IMR-90 (cell line): Measurements from ENCODE around the gene SVOPL. TPM values are rescaled to one million over a fixed set of nuclear protein-coding genes. Genes with fewer than 3 reads are reported as not detected.

ENCODE experiments used
- ATAC-seq: fragments of 200-7000 bp; cut with Tn5 transposase; 2 replicates; pipeline ENCODE4 v1.9.1; 2020; ENCODE audit warnings: low read depth, mild to moderate bottlenecking, moderate library complexity
- BruUV-seq: library from RNA; stranded (reverse); fragments of 400-500 nt; replicated peaks from 2 replicates; lab custom pipeline; 2021; lab: Mats Ljungman, UMichigan
- CTCF ChIA-PET: fragments of 300-600 bp; formaldehyde crosslinking; extraction: SDS; loops from one replicate; lab custom pipeline; 2021; ENCODE audit warnings: antibody characterized with exemption; lab: Yijun Ruan, JAX
- POLR2A ChIA-PET: fragments of 300-600 bp; sonication (Branson Sonifier 250); formaldehyde crosslinking; loops from one replicate; lab custom pipeline; 2022; ENCODE audit warnings: antibody characterized with exemption; ENCODE audit not compliant: unreplicated experiment; lab: Charles Lee
- DNase-seq: peaks from one replicate; pipeline ENCODE4 v3.0.0; 2013
- H2AFZ ChIP-seq: replicated peaks from 2 replicates; pipeline ENCODE3; 2013; ENCODE audit warnings: low read length, mild to moderate bottlenecking; ENCODE audit not compliant: poor library complexity
- H2AK5ac ChIP-seq: 2 replicates; pipeline ENCODE4 v1.6.1; 2013; ENCODE audit warnings: low read depth, low read length, inconsistent platforms
- H2AK9ac ChIP-seq: replicated peaks from 2 replicates; pipeline ENCODE3; 2013; ENCODE audit warnings: mild to moderate bottlenecking, low read depth, low read length, moderate library complexity; ENCODE audit not compliant: poor library complexity
- H2BK120ac ChIP-seq: 2 replicates; pipeline ENCODE4 v1.6.1; 2013; ENCODE audit warnings: low read depth, low read length, inconsistent platforms
- H2BK15ac ChIP-seq: 3 replicates; pipeline ENCODE4 v1.6.1; 2013; ENCODE audit warnings: low read depth, low read length, inconsistent platforms
- H2BK20ac ChIP-seq: 2 replicates; pipeline ENCODE4 v1.6.1; 2013; ENCODE audit warnings: low read depth, mild to moderate bottlenecking, inconsistent platforms, low read length, moderate library complexity
- H2BK5ac ChIP-seq: 2 replicates; pipeline ENCODE4 v1.6.1; 2013; ENCODE audit warnings: mild to moderate bottlenecking, low read depth, low read length, inconsistent platforms; ENCODE audit not compliant: poor library complexity, severe bottlenecking
- H3K14ac ChIP-seq: replicated peaks from 2 replicates; pipeline ENCODE4 v1.6.1; 2013; ENCODE audit warnings: low read depth, low read length, inconsistent platforms
- H3K18ac ChIP-seq: 2 replicates; pipeline ENCODE4 v1.6.1; 2013; ENCODE audit warnings: low read depth, low read length, control low read depth
- H3K23ac ChIP-seq: 2 replicates; pipeline ENCODE4 v1.6.1; 2013; ENCODE audit warnings: low read depth, low read length, inconsistent platforms
- H3K27ac ChIP-seq: 2 replicates; pipeline ENCODE4 v1.5.1; 2013; ENCODE audit warnings: mild to moderate bottlenecking, control low read depth, low read length; ENCODE audit not compliant: insufficient read depth
- H3K27me3 ChIP-seq: 2 replicates; pipeline ENCODE4 v1.6.1; 2013; ENCODE audit warnings: low read length; ENCODE audit not compliant: control insufficient read depth, insufficient read depth
- H3K36me3 ChIP-seq: 2 replicates; pipeline ENCODE4 v1.6.1; 2013; ENCODE audit warnings: low read length, mixed read lengths; ENCODE audit not compliant: control insufficient read depth, insufficient read depth
- H3K4ac ChIP-seq: 2 replicates; pipeline ENCODE4 v1.6.1; 2013; ENCODE audit warnings: low read depth, low read length, inconsistent platforms
- H3K4me1 ChIP-seq: 2 replicates; pipeline ENCODE4 v1.6.1; 2013; ENCODE audit warnings: low read length, mixed read lengths; ENCODE audit not compliant: control insufficient read depth, insufficient read depth
- H3K4me2 ChIP-seq: 2 replicates; pipeline ENCODE4 v1.6.1; 2013; ENCODE audit warnings: low read depth, mild to moderate bottlenecking, control low read depth, low read length, moderate library complexity
- H3K4me3 ChIP-seq: 2 replicates; pipeline ENCODE4 v1.5.1; 2013; ENCODE audit warnings: low read depth, mild to moderate bottlenecking, control low read depth, low read length, moderate library complexity; ENCODE audit not compliant: insufficient read depth
- H3K56ac ChIP-seq: 2 replicates; pipeline ENCODE4 v1.6.1; 2013; ENCODE audit warnings: low read length, inconsistent platforms; ENCODE audit not compliant: insufficient read depth; ENCODE audit errors: extremely low read depth
- H3K79me1 ChIP-seq, 2 experiments: 2 replicates each; pipeline ENCODE4 v1.6.1; 2013; ENCODE audit warnings: low read length in 2 of 2, inconsistent platforms in 1 of 2, low read depth in 1 of 2
- H3K9ac ChIP-seq: 2 replicates; pipeline ENCODE4 v1.6.1; 2013; ENCODE audit warnings: low read depth, low read length, control low read depth
- H3K9me1 ChIP-seq: 2 replicates; pipeline ENCODE4 v1.6.1; 2013; ENCODE audit warnings: low read length, inconsistent platforms; ENCODE audit not compliant: insufficient read depth
- H3K9me3 ChIP-seq: 2 replicates; pipeline ENCODE4 v1.6.1; 2013; ENCODE audit warnings: low read length; ENCODE audit not compliant: control insufficient read depth, insufficient read depth
- H4K20me1 ChIP-seq: 2 replicates; pipeline ENCODE4 v1.6.1; 2013; ENCODE audit warnings: low read length, inconsistent platforms; ENCODE audit not compliant: insufficient read depth
- H4K5ac ChIP-seq: 2 replicates; pipeline ENCODE4 v1.6.1; 2013; ENCODE audit warnings: mild to moderate bottlenecking, low read depth, low read length, control low read depth
- H4K8ac ChIP-seq, 2 experiments: 2 replicates each; pipeline ENCODE4 v1.6.1; 2013; ENCODE audit warnings: low read depth in 2 of 2, low read length in 2 of 2, control low read depth in 1 of 2, inconsistent platforms in 1 of 2
- H4K91ac ChIP-seq: 2 replicates; pipeline ENCODE4 v1.6.1; 2013; ENCODE audit warnings: low read depth, low read length, inconsistent platforms; ENCODE audit not compliant: insufficient read depth
- BHLHE40 ChIP-seq: fragments of 150-350 bp; IDR thresholded peaks from 2 replicates; pipeline ENCODE4 v1.6.1; 2016; ENCODE audit warnings: mild to moderate bottlenecking, low read depth, low read length
- FOS ChIP-seq: fragments of 150-350 bp; IDR thresholded peaks from 2 replicates; pipeline ENCODE4 v1.6.1; 2016; ENCODE audit warnings: low read depth, low read length
- NFE2L2 ChIP-seq: fragments of 150-350 bp; IDR thresholded peaks from 2 replicates; pipeline ENCODE4 v1.6.1; 2016; ENCODE audit warnings: low read depth, mild to moderate bottlenecking, low read length
- POLR2A ChIP-seq: IDR thresholded peaks from 2 replicates; pipeline ENCODE4 v1.6.1; 2012; ENCODE audit warnings: mild to moderate bottlenecking, low read depth, low read length
- SMC3 ChIP-seq: fragments of 150-350 bp; IDR thresholded peaks from 2 replicates; pipeline ENCODE4 v1.6.1; 2016; ENCODE audit warnings: low read depth, mild to moderate bottlenecking, antibody characterized with exemption, low read length, moderate library complexity
- WGBS, 2 experiments: methylation state at CpG; one replicate each; pipeline versions ENCODE4 v1.1.5 to v1.1.7; 2013; ENCODE audit warnings: missing lambda C conversion rate in 2 of 2; ENCODE audit not compliant: insufficient read length in 1 of 2; ENCODE audit errors: extremely low coverage in 2 of 2; 5-methylcytosine and 5-hydroxymethylcytosine counted together
- dilution Hi-C: fragments of 300-500 bp; cut with HindIII; formaldehyde crosslinking; loops from one replicate; pipeline ENCODE4 v1.14.3; 2018; ENCODE audit warnings: low sequenced_read_pairs; ENCODE audit not compliant: unreplicated experiment
- in situ Hi-C: fragments of 300-500 bp; cut with MboI; formaldehyde crosslinking; loops from 3 replicates; pipeline ENCODE4 v1.14.3; 2019; ENCODE audit warnings: low sequenced_read_pairs, inconsistent platforms, mixed read lengths
- intact Hi-C: fragments of 100-400 bp; cut with micrococcal nuclease; formaldehyde crosslinking; loops from 2 replicates; pipeline ENCODE4 v1.10.0; 2022
- polyA plus RNA-seq, 3 experiments: library from polyadenylated mRNA; depleted of rRNA; stranded (reverse); fragments of >200 nt; gene quantifications; 2 replicates each; pipeline ENCODE4 v1.2.3, GENCODE V29; 2012; ENCODE audit warnings: low replicate concordance in 1 of 3
- total RNA-seq: library from RNA; depleted of rRNA; stranded (reverse); fragments of >200 nt; gene quantifications from 2 replicates; pipeline ENCODE4 v1.2.3, GENCODE V29; 2012
- TF ChIP-seq, protein P1 (sequence below): fragments of 150-350 bp; IDR thresholded peaks from 2 replicates; pipeline ENCODE4 v1.6.1; 2017; ENCODE audit warnings: mild to moderate bottlenecking, antibody characterized with exemption, low read length, low read depth
- TF ChIP-seq, protein P2 (sequence below): fragments of 150-350 bp; IDR thresholded peaks from 2 replicates; pipeline ENCODE4 v1.6.1; 2016; ENCODE audit warnings: low read depth, mild to moderate bottlenecking, low read length, moderate library complexity, borderline replicate concordance

SVOPL gene
- total and polyA plus RNA-seq, 2 of the 4 experiments (the other 2 are of a cell fraction), result not detected

DNA sequence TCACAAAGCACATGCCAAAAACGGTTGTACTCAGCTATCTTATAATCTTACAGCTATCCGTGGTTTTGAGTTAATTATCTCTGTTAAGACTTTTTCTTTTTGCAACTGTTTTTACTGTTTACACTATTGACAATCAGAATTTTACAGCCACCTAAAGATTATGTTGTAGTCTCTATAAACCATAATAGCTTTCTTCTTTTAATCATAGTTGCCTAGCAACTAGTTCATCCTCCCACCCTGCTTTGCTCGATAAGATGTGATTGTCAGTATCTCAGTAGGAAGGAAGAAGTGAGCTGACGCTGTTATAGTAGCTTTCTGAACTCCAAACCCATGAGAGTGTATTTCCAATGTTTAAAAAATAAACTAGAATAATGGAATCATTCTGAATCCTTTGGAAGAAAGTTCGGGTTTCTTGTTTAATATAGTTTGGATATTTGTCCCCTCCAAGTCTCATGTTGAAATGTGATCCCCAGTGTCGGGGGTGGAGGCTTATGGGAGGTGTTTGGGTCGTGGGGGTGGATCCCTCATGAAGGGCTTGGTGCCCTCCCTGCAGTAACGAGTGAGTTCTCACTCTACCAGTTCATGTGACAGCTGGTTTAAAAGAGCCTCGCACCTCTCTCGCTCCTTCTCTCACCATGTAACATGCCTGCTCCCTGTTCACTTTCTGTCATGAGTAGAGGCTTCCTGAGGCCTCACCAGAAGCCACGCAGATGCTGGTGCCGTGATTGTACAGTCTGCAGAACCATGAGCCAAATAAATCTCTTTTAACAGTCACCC lies 68.1 kb downstream of the SVOPL start:
- Histone ChIP-seq H2BK5ac (no peak overlapping the region), H3K27me3 (no peaks in the 10 kb centered on the region), H3K4me1 (no peaks in the 10 kb centered on the region), H2BK20ac (no peak overlapping the region), H3K4ac (no peak overlapping the region), H2AFZ (no peak overlapping the region), H4K8ac (no peak overlapping the region), H4K20me1 (no peaks in the 10 kb centered on the region), H3K27ac (no peak overlapping the region), H2BK120ac (no peak overlapping the region), H3K18ac (no peak overlapping the region), H3K9me3 (peaks cover 4% of the 10 kb centered on the region; the same call in 1 of the 2 replicates), H2BK15ac (no peak overlapping the region), H3K4me2 (no peak overlapping the region), H3K9me1 (no peaks in the 10 kb centered on the region), H3K9ac (no peak overlapping the region), H3K79me1 (no peaks in the 10 kb centered on the region), H3K4me3 (no peak overlapping the region), H4K5ac (no peak overlapping the region), H3K14ac (no peak overlapping the region), H3K23ac (no peak overlapping the region), H3K56ac (no peak overlapping the region), H2AK5ac (no peak overlapping the region), H3K36me3 (no peaks in the 10 kb centered on the region), H2AK9ac (no peak overlapping the region), H4K91ac (no peak overlapping the region)
- ATAC-seq (no peak), DNase-seq (no peak)
- in situ Hi-C loops (no loop called here), dilution Hi-C loops (no loop called here), intact Hi-C loops (no loop called here)
- CTCF ChIA-PET, result no interaction called here
- POLR2A ChIA-PET, result no interaction called here
- no CpG with 5 or more reads among the region's 12 CpGs for WGBS, 2 experiments
- no TSS peak for BruUV-seq
- TF ChIP-seq BHLHE40, result no peak
- TF ChIP-seq NFE2L2, result no peak
- TF ChIP-seq, protein P1, sequence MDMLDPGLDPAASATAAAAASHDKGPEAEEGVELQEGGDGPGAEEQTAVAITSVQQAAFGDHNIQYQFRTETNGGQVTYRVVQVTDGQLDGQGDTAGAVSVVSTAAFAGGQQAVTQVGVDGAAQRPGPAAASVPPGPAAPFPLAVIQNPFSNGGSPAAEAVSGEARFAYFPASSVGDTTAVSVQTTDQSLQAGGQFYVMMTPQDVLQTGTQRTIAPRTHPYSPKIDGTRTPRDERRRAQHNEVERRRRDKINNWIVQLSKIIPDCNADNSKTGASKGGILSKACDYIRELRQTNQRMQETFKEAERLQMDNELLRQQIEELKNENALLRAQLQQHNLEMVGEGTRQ, result no peak
- no peak for TF ChIP-seq FOS
- TF ChIP-seq, protein P2, sequence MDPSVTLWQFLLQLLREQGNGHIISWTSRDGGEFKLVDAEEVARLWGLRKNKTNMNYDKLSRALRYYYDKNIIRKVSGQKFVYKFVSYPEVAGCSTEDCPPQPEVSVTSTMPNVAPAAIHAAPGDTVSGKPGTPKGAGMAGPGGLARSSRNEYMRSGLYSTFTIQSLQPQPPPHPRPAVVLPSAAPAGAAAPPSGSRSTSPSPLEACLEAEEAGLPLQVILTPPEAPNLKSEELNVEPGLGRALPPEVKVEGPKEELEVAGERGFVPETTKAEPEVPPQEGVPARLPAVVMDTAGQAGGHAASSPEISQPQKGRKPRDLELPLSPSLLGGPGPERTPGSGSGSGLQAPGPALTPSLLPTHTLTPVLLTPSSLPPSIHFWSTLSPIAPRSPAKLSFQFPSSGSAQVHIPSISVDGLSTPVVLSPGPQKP, result no peak
- TF ChIP-seq SMC3, result no peak
- TF ChIP-seq POLR2A, result no peak
